GM18505 (cell line): Measurements from ENCODE around the gene BHLHE41.
A peak's percentile ranks its signal among the peaks of the same experiment; 100 is the strongest.

Experiments
- ATAC-seq: cut with Tn5 transposase; IDR thresholded peaks from one replicate; pipeline ENCODE4 v1.9.1; 2021; ENCODE audit not compliant: unreplicated experiment
- POLR2A ChIP-seq: IDR thresholded peaks from 4 replicates; pipeline ENCODE4 v1.6.1; 2011; ENCODE audit warnings: borderline replicate concordance; ENCODE audit not compliant: insufficient read depth, insufficient read length; ENCODE audit errors: extremely low read depth

Gene BHLHE41

DNA sequence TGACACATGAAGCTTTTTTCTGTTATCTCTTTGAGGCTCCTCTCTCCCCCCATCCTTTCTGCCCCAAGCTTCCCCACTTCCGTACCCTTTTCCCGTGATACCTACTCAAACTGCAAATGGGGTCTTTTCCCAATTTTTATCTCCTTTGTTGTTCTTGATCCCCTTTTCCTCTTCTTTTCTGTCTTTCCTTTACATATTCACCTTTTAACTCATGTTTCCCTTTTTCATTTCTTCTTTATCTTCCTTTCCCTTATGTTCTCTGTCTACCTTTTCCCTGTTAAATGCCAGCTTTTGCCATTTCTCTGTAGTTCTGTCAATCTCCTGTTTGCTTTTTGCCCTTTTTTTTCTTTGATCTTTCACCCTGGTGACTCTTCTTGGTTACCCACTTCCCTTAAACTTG lies 2.6 kb upstream of the BHLHE41 start:
- ATAC-seq = no peak
- TF ChIP-seq POLR2A = no peak

DNA sequence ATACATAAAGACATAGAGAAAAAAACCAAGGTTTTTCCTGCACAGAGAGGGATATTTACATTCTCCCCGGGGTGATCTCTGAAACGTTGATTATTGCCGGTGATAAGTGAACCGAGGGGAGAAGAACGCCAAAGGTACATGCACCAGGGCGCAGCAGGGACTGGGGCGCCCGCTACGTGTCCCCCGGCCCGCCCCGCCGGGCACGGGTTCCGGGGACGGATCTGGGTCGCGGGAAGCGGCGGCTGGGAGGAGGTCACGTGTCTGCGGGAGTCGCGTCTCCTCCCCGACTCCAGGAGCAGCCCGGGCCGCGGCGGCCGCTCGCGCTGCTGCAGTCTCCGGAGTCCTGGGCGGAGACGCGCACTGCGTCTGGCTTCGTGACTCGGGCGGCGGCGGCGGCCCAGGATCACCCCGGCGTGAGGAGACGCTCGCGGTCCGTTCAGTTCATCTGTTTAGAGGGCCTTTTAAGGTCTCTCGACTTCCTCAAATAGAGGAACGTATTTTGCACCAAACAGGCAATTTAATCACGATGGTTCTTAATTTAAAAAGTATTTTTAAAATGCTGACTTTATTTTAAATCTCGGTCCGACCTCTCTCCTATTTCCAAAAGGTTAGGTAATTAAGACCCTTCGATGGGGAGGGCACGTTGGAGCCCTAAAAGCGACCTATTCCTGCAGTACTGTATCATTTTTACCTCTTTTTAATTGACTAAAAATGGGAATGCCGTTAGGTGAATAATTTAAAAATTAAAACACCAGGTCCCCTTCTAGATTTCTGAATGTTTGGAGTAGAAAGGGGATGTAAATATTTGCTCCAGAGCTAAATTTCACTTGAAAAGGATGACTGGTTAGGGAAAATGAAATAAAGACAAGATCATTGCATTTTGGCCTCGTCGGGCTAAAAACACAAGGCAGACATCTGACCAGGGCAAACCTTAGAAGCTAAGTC lies 1.8 kb upstream of the BHLHE41 start:
- ATAC-seq = peak; percentile 40
- no peak for TF ChIP-seq POLR2A

DNA sequence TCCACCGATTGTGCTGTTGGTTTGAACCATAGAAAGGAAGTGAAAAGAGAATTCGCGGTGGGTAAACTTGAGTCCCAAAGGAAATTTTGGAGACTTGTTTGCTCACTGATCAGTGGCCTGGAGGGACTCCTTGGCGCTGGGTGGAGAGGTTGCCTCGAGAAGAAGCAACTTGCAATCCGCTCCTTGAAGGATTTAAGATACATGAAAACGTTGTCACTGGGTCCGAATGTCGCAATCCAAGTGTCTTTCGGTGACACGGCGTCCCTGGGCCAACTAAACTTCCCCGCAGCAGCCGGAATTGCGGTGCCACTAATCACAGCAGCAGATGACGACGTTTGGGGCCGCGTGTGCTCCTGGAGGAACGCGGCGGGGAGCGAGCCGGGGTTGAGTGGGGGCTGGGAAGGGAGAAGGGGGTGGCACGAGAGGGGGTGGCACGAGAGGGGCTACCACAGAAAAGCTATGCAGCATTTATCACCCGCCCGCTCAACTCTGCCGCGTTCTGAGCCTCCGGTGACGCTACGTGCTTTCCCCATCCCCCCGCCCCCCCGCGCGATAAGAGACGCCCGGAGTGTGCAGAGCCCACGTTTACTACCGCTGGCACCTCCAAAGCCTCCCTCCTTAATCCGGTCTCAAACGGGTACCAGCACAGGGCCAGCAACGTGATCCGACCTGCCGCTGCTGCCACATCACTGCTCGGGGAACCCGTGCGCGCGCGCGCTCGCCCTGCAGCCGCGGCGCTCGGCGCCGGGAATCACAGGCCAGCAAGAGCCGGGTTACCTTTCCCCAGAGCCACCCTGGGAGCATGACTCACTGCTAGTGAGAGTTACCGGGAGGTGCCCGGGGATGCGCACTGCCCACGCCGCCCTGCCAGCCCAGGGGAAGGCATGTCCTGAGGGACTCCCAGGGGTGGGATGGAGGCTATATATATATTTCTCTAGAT lies 833 bp upstream of the BHLHE41 start:
- peak; percentile 26 for ATAC-seq
- TF ChIP-seq POLR2A = no peak

DNA sequence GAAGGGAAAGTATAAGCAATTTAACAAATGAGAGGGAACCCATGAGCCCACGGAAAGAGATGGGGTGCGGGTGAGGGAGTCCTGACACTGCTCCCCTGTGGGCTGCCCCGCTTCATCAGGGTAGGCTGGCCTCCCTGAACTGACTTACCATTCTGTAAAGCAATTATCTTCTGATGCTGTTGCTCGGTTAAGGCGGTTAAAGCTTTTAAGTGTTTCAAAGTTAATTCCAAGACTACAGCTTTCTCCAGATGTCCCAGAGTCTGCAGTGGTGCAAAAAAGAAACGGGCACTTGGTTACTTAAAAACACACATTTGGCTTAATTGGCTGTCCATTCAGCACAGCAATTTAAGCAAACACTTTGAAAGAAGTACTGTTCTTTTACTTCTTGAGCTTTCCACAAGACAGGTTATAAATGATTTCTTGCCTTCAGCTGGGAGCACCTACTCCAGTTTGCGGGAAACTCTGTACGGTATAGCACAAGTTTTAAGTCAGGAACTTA lies 1.3 kb downstream of the BHLHE41 start:
- no peak for ATAC-seq
- TF ChIP-seq POLR2A = no peak

DNA sequence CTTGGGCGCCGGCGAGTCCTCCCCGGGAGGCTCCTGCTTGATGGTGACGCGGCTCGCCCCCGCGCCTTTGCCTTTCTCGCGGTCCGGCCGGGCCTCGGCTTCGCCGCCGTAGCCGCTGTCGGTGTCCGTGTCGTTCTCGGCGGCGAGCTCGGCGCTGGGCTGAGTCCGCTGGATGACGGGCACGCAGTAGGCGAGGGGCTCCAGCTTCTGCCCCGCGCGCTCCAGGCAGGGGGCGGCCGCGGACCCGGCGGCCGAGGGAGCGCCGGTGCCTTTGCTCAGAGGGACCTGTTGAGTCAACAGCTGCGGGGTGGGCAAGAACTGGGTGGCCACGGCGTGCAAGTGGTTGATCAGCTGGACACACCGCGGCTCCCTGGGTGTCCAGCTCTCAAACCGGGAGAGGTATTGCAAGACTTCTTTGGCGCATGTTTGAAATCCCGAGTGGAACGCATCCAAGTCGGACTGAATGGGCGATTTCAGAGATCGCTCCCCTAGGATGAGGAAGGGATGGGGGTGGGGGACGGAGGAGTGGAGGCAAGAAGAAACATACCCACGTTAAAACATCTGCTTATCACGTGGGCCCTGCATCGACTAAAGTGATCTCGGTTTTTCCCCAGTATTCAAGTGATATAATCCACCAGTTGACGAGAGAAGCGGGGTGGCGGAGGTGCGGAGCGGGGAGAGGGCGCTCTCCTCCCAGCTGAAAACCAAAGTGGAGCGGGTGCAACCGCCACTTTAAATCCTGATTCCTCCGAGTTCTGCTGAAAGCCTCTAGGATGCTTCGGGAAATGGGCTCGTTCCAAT lies 2.0 kb downstream of the BHLHE41 start:
- peak; percentile 27 for TF ChIP-seq POLR2A
- ATAC-seq = no peak

DNA sequence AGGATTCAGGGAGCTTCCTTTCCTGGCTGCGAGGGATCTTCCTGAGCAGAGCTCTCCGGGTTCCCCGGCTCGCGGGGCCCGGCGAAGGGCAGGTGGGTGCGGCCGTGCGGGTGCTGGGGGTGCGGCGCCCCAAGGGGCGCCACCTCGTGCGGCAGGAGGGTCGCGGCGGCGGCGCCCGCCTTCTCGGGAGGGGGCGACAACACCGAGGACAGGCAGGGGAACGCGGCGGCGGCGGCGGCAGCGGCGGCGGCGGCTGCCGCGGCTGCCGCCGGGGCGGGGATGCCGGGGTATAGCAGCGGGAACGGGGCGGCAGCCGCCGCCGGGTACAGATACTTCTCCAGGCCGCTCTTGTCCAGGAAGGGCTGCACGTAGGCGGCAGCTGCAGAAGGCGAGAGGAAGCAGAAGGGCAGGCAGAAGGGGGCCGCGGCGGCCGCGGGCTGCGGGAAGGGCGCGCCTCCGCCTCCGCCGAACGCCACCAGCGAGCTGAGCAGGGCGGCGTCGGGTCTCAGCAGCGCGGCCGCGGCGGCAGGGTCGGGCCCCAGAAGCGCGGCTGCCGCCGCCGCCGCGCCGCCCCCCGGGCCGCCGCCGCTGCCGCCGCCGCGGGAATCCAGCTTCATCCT lies 2.7 kb downstream of the BHLHE41 start:
- no peak for TF ChIP-seq POLR2A
- no peak for ATAC-seq

DNA sequence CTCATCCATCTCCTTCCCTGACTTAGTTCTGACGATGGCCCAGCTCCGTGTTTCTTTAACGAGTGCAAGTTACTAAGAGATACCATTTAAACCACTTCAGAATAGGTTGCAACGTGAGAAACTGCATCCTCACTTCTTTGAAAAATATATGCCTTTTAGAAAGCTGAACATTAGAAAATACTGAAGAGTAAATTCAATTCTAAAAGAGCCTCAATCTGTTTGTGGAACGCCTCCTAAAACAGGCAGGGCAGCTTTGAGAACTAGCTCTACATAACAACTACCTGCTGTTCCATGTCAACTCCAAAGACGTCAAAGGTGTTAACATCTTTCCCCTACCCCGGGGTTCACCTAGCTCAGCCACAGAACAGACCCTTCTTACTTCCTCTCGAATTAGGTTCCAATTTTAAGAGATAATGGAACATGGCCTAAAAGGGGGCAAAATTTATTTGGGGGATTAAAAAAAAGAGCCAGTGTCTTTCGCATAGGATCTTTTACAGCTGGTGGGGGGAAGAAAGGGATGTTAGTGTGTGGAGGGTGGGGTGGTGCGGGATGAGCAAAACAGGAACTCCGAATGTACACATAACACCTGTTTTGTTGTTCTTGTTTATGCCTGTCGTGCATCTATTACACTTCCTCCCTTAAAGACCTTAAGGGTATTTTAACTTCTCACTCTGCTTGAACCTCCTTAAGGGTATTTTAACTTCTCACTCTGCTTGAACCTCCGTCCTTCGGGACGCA lies 3.3 kb downstream of the BHLHE41 start:
- TF ChIP-seq POLR2A = no peak
- ATAC-seq = no peak

DNA sequence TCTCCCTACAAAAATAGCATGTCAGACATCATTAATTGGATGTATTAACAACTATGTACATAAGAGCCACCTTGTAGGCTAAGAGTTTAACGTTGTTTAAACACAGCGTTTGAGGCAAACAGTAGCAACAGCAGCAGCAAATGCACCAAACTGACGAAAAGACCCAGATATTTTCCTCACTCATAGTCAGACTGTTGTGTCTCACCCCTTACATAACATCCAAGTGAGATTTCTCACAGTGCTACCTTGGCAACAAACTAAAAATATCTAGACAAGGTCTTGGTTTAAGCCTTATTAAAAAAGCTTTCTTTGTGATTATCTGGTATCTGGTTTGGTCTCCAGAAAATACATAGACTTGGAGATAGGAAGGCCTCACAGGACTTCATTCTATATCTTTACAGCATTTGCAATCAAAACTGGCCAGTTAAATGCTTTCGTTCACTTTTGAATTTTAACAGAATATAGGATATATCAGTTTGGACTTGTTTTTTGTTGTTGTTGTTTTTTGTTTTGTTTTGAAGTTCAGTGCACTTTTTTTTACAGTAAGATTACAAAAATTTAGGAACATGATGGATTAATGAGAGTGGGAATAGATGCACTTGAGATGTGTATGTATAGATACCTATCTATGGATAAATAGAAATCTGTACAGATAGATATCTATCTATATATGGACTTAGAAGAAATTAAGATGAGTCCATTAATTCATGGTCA lies 4.1 kb downstream of the BHLHE41 start:
- no peak for ATAC-seq
- TF ChIP-seq POLR2A = no peak

DNA sequence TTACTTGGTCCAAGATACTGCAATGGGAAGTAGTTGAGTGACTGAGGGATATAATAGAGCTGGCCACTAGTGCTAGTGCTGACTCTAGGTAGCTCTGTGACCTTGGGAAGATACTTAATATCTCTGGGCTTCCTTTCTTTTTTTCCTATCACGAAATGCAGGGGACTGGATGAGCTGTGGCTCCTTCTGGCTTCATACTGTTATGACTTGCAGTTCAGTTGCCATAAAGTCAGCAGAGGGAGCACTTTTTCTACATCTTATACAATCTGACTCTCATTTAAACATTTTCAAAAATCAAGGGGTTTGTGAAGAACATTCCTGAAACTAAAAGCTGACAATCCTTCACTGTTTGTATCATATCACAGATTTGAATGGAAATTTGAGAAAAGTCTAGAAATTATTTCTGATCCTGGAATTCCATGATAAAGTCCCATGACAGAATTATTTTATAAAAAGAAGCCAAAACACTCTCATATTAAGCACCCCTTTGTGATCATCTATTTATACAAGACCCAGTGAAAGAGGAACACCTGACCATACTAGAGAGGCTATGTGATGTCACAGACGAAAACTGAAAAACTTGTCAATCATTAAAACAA lies 5.3 kb downstream of the BHLHE41 start:
- no peak for TF ChIP-seq POLR2A
- ATAC-seq = no peak

DNA sequence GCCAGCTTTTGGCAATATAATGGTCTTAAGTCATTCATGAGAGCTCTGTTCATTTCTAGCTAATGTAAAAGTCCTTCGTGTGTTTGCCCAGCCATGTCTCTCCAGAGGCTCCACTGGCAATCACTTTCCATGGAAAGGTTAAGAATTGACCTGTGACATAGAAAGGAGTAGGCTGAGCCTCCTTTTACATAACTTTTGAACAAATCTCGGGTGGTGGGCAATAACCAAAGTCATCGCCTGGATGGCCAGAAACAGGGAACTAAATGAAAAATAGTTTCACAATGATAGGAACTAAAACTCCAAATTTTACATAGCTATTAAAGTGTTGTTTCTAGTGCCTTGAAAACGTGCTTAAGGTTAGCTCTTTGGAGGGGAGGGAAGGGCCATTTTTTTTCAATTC lies 6.5 kb downstream of the BHLHE41 start:
- ATAC-seq = no peak
- TF ChIP-seq POLR2A = no peak
